H1 (cell line): ENCODE measurements around the gene DEFB131A. TPM values are rescaled to one million over a fixed set of nuclear protein-coding genes. Genes with fewer than 3 reads are reported as not detected.
"Not testable (repeated sequence)": the region's sequence is repeated elsewhere in the genome, so short reads cannot be mapped to it uniquely, and the experiment has no call there.

Experiments
- CTCF ChIA-PET: fragments of 300-600 bp; sonication (Branson Sonifier 250); formaldehyde crosslinking; loops from one replicate; lab custom pipeline; 2021; ENCODE audit not compliant: partially characterized antibody; lab: Charles Lee
- POLR2A ChIA-PET: fragments of 300-600 bp; sonication (Branson Sonifier 250); formaldehyde crosslinking; loops from one replicate; lab custom pipeline; 2021; ENCODE audit warnings: inconsistent platforms; ENCODE audit not compliant: partially characterized antibody; lab: Charles Lee
- DNase-seq, 2 experiments: peaks; one replicate each; pipeline versions ENCODE4 v3.0.0 to v3.0.0-alpha.2; 2010 to 2022; ENCODE audit warnings: low spot score in 2 of 2, low read depth in 1 of 2, mixed read lengths in 1 of 2
- FAIRE-seq: peaks from 2 replicates; lab custom pipeline; 2011; peaks lifted over from hg19 to GRCh38; lab: Jason Lieb, UNC
- H2AFZ ChIP-seq: 2 replicates; pipeline ENCODE4 v1.8.1; 2012; ENCODE audit warnings: low read length, inconsistent platforms
- H2AK5ac ChIP-seq: 2 replicates; pipeline ENCODE4 v1.6.1; 2013; ENCODE audit warnings: low read depth, low read length
- H2BK120ac ChIP-seq: replicated peaks from 2 replicates; pipeline ENCODE3; 2013; ENCODE audit warnings: low read depth, low read length, inconsistent platforms
- H2BK12ac ChIP-seq: 2 replicates; pipeline ENCODE4 v1.6.1; 2013; ENCODE audit warnings: low read depth, low read length
- H2BK15ac ChIP-seq: 2 replicates; pipeline ENCODE4 v1.6.1; 2013; ENCODE audit warnings: low read length
- H2BK20ac ChIP-seq: 2 replicates; pipeline ENCODE4 v1.6.1; 2013; ENCODE audit warnings: low read length
- H2BK5ac ChIP-seq: 2 replicates; pipeline ENCODE4 v1.6.1; 2013; ENCODE audit warnings: low read depth, low read length
- H3K14ac ChIP-seq: 2 replicates; pipeline ENCODE4 v1.6.1; 2013; ENCODE audit warnings: inconsistent platforms; ENCODE audit not compliant: insufficient read length
- H3K18ac ChIP-seq: 2 replicates; pipeline ENCODE4 v1.6.1; 2013; ENCODE audit warnings: low read length; ENCODE audit errors: extremely low read depth
- H3K23ac ChIP-seq: 2 replicates; pipeline ENCODE4 v1.6.1; 2013; ENCODE audit warnings: inconsistent platforms; ENCODE audit not compliant: insufficient read length
- H3K23me2 ChIP-seq: 2 replicates; pipeline ENCODE4 v1.6.1; 2013; ENCODE audit warnings: low read depth, low read length
- H3K27ac ChIP-seq: 2 replicates; pipeline ENCODE4 v1.6.1; 2011; ENCODE audit warnings: low read depth, low read length, inconsistent platforms
- H3K27me3 ChIP-seq, 4 experiments: replicated peaks in 1 of 4; 1 replicate in 1 of 4; 2 replicates in 3 of 4; pipeline versions ENCODE4 v1.6.1 to v1.8.1; 2011 to 2013; ENCODE audit warnings: low read length in 3 of 4, mild to moderate bottlenecking in 3 of 4, inconsistent platforms in 2 of 4, mixed read lengths in 2 of 4, moderate library complexity in 1 of 4; ENCODE audit not compliant: control insufficient read depth in 3 of 4, insufficient read depth in 3 of 4; ENCODE audit errors: extremely low read depth in 1 of 4
- H3K36me3 ChIP-seq, 4 experiments: 2 replicates each; pipeline versions ENCODE4 v1.6.1 to v1.8.1; 2011 to 2013; ENCODE audit warnings: mild to moderate bottlenecking in 4 of 4, low read length in 3 of 4, moderate library complexity in 2 of 4, control low read depth in 1 of 4, inconsistent platforms in 1 of 4; ENCODE audit not compliant: insufficient read depth in 4 of 4, control insufficient read depth in 2 of 4
- H3K4ac ChIP-seq: replicated peaks from 2 replicates; pipeline ENCODE3; 2013; ENCODE audit warnings: low read length, low read depth, mixed read lengths, inconsistent platforms; ENCODE audit not compliant: insufficient read length
- H3K4me1 ChIP-seq, 4 experiments: replicated peaks in 1 of 4; 1 replicate in 1 of 4; 2 replicates in 3 of 4; pipeline versions ENCODE4 v1.6.1 to v1.8.1; 2011 to 2013; ENCODE audit warnings: low read length in 3 of 4, inconsistent platforms in 2 of 4, mixed read lengths in 1 of 4; ENCODE audit not compliant: insufficient read depth in 4 of 4, control insufficient read depth in 3 of 4
- H3K4me2 ChIP-seq, 2 experiments: 2 replicates each; pipeline versions ENCODE4 v1.6.1 to v1.8.1; 2011 to 2013; ENCODE audit warnings: low read depth in 2 of 2, low read length in 2 of 2, control low read depth in 1 of 2, inconsistent platforms in 1 of 2, mild to moderate bottlenecking in 1 of 2; ENCODE audit not compliant: insufficient read depth in 1 of 2
- H3K4me3 ChIP-seq, 4 experiments: fragments of 200-600, 300-600 bp in 1 of 4; sonication (generic), shearing (Covaris generic), sonication (Bioruptor Twin) in 1 of 4; 2 replicates each; pipeline versions ENCODE4 v1.5.1 to v1.8.1; 2011 to 2016; ENCODE audit warnings: low read length in 4 of 4, low read depth in 3 of 4, control low read depth in 2 of 4, inconsistent platforms in 2 of 4, mild to moderate bottlenecking in 2 of 4, mixed read lengths in 1 of 4, moderate library complexity in 1 of 4; ENCODE audit not compliant: insufficient read depth in 2 of 4; ENCODE audit errors: extremely low read depth in 1 of 4
- H3K56ac ChIP-seq: replicated peaks from 2 replicates; pipeline ENCODE3; 2013; ENCODE audit warnings: low read depth, mild to moderate bottlenecking, mixed read lengths, low read length, inconsistent platforms; ENCODE audit not compliant: insufficient read length
- H3K79me1 ChIP-seq: 2 replicates; pipeline ENCODE4 v1.6.1; 2013; ENCODE audit warnings: low read depth, low read length, control low read depth
- H3K79me2 ChIP-seq, 2 experiments: 2 replicates each; pipeline versions ENCODE4 v1.6.1 to v1.8.1; 2012 to 2013; ENCODE audit warnings: low read length in 2 of 2, mild to moderate bottlenecking in 2 of 2, inconsistent platforms in 1 of 2; ENCODE audit not compliant: insufficient read depth in 2 of 2, control insufficient read depth in 1 of 2
- H3K9ac ChIP-seq, 4 experiments: replicated peaks in 1 of 4; 1 replicate in 1 of 4; 2 replicates in 3 of 4; pipeline versions ENCODE4 v1.6.1 to v1.8.1; 2011 to 2013; ENCODE audit warnings: low read depth in 3 of 4, low read length in 3 of 4, control low read depth in 2 of 4, mild to moderate bottlenecking in 2 of 4, moderate library complexity in 2 of 4, inconsistent platforms in 1 of 4; ENCODE audit errors: extremely low read depth in 1 of 4
- H3K9me3 ChIP-seq, 2 experiments: 2 replicates each; pipeline versions ENCODE4 v1.6.1 to v1.8.1; 2012 to 2013; ENCODE audit warnings: mild to moderate bottlenecking in 2 of 2, moderate library complexity in 2 of 2, control low read depth in 1 of 2, inconsistent platforms in 1 of 2, low read depth in 1 of 2, low read length in 1 of 2, mixed read lengths in 1 of 2; ENCODE audit not compliant: insufficient read depth in 2 of 2
- H4K20me1 ChIP-seq, 2 experiments: replicated peaks in 1 of 2; 2 replicates each; pipeline versions ENCODE3 to v1.8.1; 2011 to 2013; ENCODE audit warnings: inconsistent platforms in 2 of 2, low read length in 2 of 2, mild to moderate bottlenecking in 1 of 2; ENCODE audit not compliant: insufficient read depth in 2 of 2, control insufficient read depth in 1 of 2
- H4K5ac ChIP-seq: 2 replicates; pipeline ENCODE4 v1.6.1; 2013; ENCODE audit warnings: low read length, low read depth, mixed read lengths, inconsistent platforms; ENCODE audit not compliant: insufficient read length
- H4K8ac ChIP-seq: 2 replicates; pipeline ENCODE4 v1.8.0; 2013; ENCODE audit warnings: mild to moderate bottlenecking, moderate library complexity, low read length, inconsistent platforms; ENCODE audit not compliant: insufficient read depth; ENCODE audit errors: extremely low read depth
- H4K91ac ChIP-seq: replicated peaks from 2 replicates; pipeline ENCODE3; 2013; ENCODE audit warnings: low read length, mixed read lengths, inconsistent platforms; ENCODE audit not compliant: insufficient read length
- WGBS, 2 experiments: shearing (Covaris generic) in 1 of 2; methylation state at CpG; one replicate each; pipeline versions ENCODE4 v1.1.6 to v1.1.7; 2013 to 2015; ENCODE audit warnings: low lambda C conversion rate in 2 of 2, mixed read lengths in 2 of 2, inconsistent platforms in 1 of 2, low coverage in 1 of 2, missing lambda C conversion rate in 1 of 2; ENCODE audit not compliant: insufficient replicate concordance in 2 of 2, insufficient coverage in 1 of 2, insufficient read length in 1 of 2; ENCODE audit errors: extremely low coverage in 1 of 2, missing lambda C conversion rate in 1 of 2; 5-methylcytosine and 5-hydroxymethylcytosine counted together
- polyA plus RNA-seq, 7 experiments: library from polyadenylated mRNA; depleted of rRNA in 3 of 7; stranded (reverse) in 5 of 7; unstranded in 2 of 7; fragments of >200 nt in 5 of 7; fragments of 200-250 nt in 2 of 7; gene quantifications; 1 replicate in 5 of 7; 2 replicates in 1 of 7; 4 replicates in 1 of 7; pipeline versions ENCODE4 v1.2.1 to v1.2.3, GENCODE V29; 2011 to 2013; ENCODE audit warnings: missing spikeins in 2 of 7, mixed read lengths in 2 of 7
- total RNA-seq: library from RNA; stranded (reverse); fragmentation: NEBNext Ultra II Directional; extraction: Animal tissue kit (Norgen Biotek cat#: 25700); gene quantifications from 2 replicates; pipeline ENCODE4 v1.2.1, GENCODE V29; 2021

The DEFB131A gene
- total and polyA plus RNA-seq, 2 of the 8 experiments (the other 6 are each of a cell fraction or from before 2014, with no cell fraction given) = not detected

DNA sequence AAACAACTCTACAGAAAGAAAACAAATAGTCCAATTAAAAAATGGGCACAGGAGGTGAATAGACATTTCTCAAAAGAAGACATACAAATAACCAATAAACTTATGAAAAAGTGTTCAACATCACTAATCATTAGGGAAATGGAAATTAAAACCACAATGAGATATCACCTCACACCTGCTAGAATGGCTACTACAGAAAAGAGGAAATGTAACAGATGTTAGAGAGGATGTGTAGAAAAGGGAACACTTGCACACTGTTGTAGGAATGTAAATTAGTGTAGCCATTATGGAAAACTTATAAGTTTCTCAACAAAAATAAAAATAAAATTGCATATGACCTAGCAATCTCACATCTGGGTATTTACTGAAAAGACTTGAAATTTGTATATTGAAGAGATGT, 7.5 kb upstream of the DEFB131A start:
- H3K79me1 ChIP-seq, H3K56ac ChIP-seq, H2BK5ac ChIP-seq, H3K4me2 ChIP-seq, H3K14ac ChIP-seq, H3K9ac ChIP-seq, H3K27ac ChIP-seq, H3K4me3 ChIP-seq, H3K27me3 ChIP-seq, CTCF ChIA-PET, H2AK5ac ChIP-seq, H3K18ac ChIP-seq, H3K4ac ChIP-seq, H3K79me2 ChIP-seq, H4K91ac ChIP-seq, H4K8ac ChIP-seq, POLR2A ChIA-PET, FAIRE-seq, H3K36me3 ChIP-seq, H2BK20ac ChIP-seq, H2BK120ac ChIP-seq, H4K5ac ChIP-seq, H4K20me1 ChIP-seq, H2BK12ac ChIP-seq, H3K4me1 ChIP-seq, H2AFZ ChIP-seq, H3K23ac ChIP-seq, H2BK15ac ChIP-seq, DNase-seq, H3K23me2 ChIP-seq, H3K9me3 ChIP-seq: not testable (repeated sequence)

DNA sequence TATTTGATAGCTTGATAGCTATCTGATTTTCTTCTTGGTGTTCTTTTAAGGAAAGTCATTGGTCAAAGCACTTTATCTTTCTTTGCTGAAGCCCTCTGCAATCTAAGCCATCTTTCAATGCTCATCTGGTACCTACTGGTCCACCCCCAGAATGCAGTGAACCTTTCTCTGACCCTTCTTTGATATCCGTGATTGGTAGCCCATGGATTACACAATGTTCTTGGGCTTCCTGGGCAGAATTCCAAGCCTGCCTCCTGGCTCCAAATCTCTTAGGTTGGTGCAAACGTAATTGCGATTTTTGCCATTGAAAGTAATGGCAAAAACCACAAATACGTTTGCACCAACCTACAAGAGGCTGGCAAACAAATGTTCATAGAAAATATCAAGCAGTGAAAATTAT, 1.9 kb upstream of the DEFB131A start:
- H2BK15ac ChIP-seq, POLR2A ChIA-PET, H4K8ac ChIP-seq, H4K5ac ChIP-seq, H3K18ac ChIP-seq, H2BK20ac ChIP-seq, H3K14ac ChIP-seq, H3K56ac ChIP-seq, H3K23me2 ChIP-seq, H3K36me3 ChIP-seq, H4K20me1 ChIP-seq, H3K4me1 ChIP-seq, H3K23ac ChIP-seq, H3K79me2 ChIP-seq, H3K4ac ChIP-seq, H3K9ac ChIP-seq, H2BK12ac ChIP-seq, H2BK120ac ChIP-seq, H2BK5ac ChIP-seq, H4K91ac ChIP-seq, H3K4me3 ChIP-seq, H3K27ac ChIP-seq, H2AK5ac ChIP-seq, H3K4me2 ChIP-seq, DNase-seq, CTCF ChIA-PET, FAIRE-seq, H2AFZ ChIP-seq, H3K27me3 ChIP-seq, H3K79me1 ChIP-seq: not testable (repeated sequence)
- 73% methylated on average over 4 of the region's 4 CpGs; no CpG with 5 or more reads in 1 of the 2 experiments for WGBS, 2 experiments
- H3K9me3 ChIP-seq = peaks cover 8 to 12% of the 10 kb centered on the region in 2 experiments; a peak in 3 of 4 replicates
